ENCODE data around the gene FOXL2. TPM values are rescaled to one million over a fixed set of nuclear protein-coding genes. Genes with fewer than 3 reads are reported as not detected.
A peak's percentile ranks its signal among the peaks of the same experiment; 100 is the strongest.

FOXL2 gene
- total and polyA plus RNA-seq, 2 of the 4 experiments (the other 2 are of a cell fraction): 0.07 TPM; not detected in 1

DNA sequence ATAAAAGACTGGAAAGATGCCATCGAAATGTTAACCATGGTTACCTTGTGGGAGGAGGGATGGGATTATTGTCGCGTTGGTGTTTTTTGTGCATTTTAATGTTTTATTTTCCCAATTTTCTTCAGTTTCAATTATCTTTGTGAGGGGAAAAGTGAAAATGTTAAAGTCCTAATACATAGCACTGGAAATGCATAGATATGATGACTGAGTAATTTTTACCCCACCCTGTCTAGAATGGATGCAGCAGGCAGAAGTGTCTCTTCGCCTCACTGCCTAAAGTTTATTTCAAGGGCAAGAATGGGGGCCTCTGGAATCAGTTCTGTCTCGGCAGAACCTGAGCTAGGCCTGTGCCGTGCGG lies 11.5 kb downstream of the FOXL2 start:
- H3K4me3 ChIP-seq (ENCODE audit: insufficient read depth, low read depth, low read length): no peak overlapping the region
- no peak for DNase-seq
- no peak overlapping the region for H2BK20ac ChIP-seq (ENCODE audit: low read depth, low read length)
- H2BK120ac ChIP-seq (ENCODE audit: low read depth, low read length): no peak overlapping the region
- H3K36me3 ChIP-seq (ENCODE audit: control insufficient read depth, insufficient read depth, low read length): no peaks in the 10 kb centered on the region
- H4K20me1 ChIP-seq (ENCODE audit: insufficient read depth, low read length): peaks cover 14% of the 10 kb centered on the region; the same call in 1 of the 2 replicates
- no peak overlapping the region for H2BK15ac ChIP-seq (ENCODE audit: low read depth, low read length)
- H2AK9ac ChIP-seq (replicated peaks; ENCODE audit: low read depth, low read length, poor library complexity): no peak overlapping the region
- WGBS, 2 experiments (ENCODE audit: extremely low coverage in 2 of 2, insufficient read length in 1 of 2): no CpG with 5 or more reads among the region's 7 CpGs
- TF ChIP-seq RFX5 (IDR thresholded peaks at IDR 0.05; ENCODE audit: low read depth, low read length) (no peak), FOS (IDR thresholded peaks at IDR 0.05; ENCODE audit: low read depth, low read length) (no peak), BHLHE40 (IDR thresholded peaks at IDR 0.05; ENCODE audit: low read depth, low read length) (no peak), SMC3 (IDR thresholded peaks at IDR 0.05; ENCODE audit: low read depth, low read length) (no peak), RCOR1 (IDR thresholded peaks at IDR 0.05; ENCODE audit: insufficient replicate concordance, low read length) (no peak), CEBPB (IDR thresholded peaks at IDR 0.05; ENCODE audit: low read depth, low read length) (no peak), CTCF (conservative IDR thresholded peaks at IDR 0.05; ENCODE audit: low read depth, low read length) (no peak), RAD21 (IDR thresholded peaks at IDR 0.05; ENCODE audit: low read length) (no peak), POLR2A (IDR thresholded peaks at IDR 0.05; ENCODE audit: low read depth, low read length) (no peak), CHD1 (IDR thresholded peaks at IDR 0.05; ENCODE audit: low read depth, low read length) (no peak), NFE2L2 (IDR thresholded peaks at IDR 0.05; ENCODE audit: low read depth, low read length) (no peak), MAFK (IDR thresholded peaks at IDR 0.05; ENCODE audit: low read depth, low read length) (no peak), MAZ (IDR thresholded peaks at IDR 0.05; ENCODE audit: borderline replicate concordance, low read depth, low read length) (no peak), MXI1 (IDR thresholded peaks at IDR 0.05; ENCODE audit: borderline replicate concordance, low read depth, low read length) (no peak)
- TF ChIP-seq, protein P1, sequence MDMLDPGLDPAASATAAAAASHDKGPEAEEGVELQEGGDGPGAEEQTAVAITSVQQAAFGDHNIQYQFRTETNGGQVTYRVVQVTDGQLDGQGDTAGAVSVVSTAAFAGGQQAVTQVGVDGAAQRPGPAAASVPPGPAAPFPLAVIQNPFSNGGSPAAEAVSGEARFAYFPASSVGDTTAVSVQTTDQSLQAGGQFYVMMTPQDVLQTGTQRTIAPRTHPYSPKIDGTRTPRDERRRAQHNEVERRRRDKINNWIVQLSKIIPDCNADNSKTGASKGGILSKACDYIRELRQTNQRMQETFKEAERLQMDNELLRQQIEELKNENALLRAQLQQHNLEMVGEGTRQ (IDR thresholded peaks at IDR 0.05; ENCODE audit: low read depth, low read length): no peak
- TF ChIP-seq, protein P2, sequence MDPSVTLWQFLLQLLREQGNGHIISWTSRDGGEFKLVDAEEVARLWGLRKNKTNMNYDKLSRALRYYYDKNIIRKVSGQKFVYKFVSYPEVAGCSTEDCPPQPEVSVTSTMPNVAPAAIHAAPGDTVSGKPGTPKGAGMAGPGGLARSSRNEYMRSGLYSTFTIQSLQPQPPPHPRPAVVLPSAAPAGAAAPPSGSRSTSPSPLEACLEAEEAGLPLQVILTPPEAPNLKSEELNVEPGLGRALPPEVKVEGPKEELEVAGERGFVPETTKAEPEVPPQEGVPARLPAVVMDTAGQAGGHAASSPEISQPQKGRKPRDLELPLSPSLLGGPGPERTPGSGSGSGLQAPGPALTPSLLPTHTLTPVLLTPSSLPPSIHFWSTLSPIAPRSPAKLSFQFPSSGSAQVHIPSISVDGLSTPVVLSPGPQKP (IDR thresholded peaks at IDR 0.05; ENCODE audit: borderline replicate concordance, low read depth, low read length): no peak
- H3K56ac ChIP-seq (ENCODE audit: extremely low read depth, insufficient read depth, low read length): no peak overlapping the region
- peaks cover 77% of the 10 kb centered on the region for H3K27me3 ChIP-seq (ENCODE audit: control insufficient read depth, insufficient read depth, low read length)
- H2AFZ ChIP-seq (replicated peaks; ENCODE audit: low read length, poor library complexity): peak overlapping the region; percentile 89
- H3K9ac ChIP-seq (ENCODE audit: low read depth, low read length): no peak overlapping the region
- in situ Hi-C loops (cut with MboI; ENCODE audit: low sequenced_read_pairs): loop anchor here (10.0 kb wide), 1 partner anchor 179 kb away; no protein-coding TSS in a partner anchor
- H2BK5ac ChIP-seq (ENCODE audit: low read depth, low read length, poor library complexity, severe bottlenecking): no peak overlapping the region
- intact Hi-C loops (cut with micrococcal nuclease): loop anchor here (5.0 kb wide), 1 partner anchor 177 kb away; no protein-coding TSS in a partner anchor
- POLR2A ChIA-PET (ENCODE audit: unreplicated experiment): no interaction called here
- ATAC-seq (ENCODE audit: low read depth): no peak
- CTCF ChIA-PET: interaction anchor here (0.5 to 1.6 kb wide), 23 partner anchors 8 to 506 kb away, joined by 3 to 26 read pairs (median 4); partner anchors contain the start of gene CEP70
- H3K4ac ChIP-seq (ENCODE audit: low read depth, low read length): no peak overlapping the region
- H3K18ac ChIP-seq (ENCODE audit: low read depth, low read length): no peak overlapping the region
- BruUV-seq (replicated peaks): no TSS peak
- H3K4me1 ChIP-seq (ENCODE audit: control insufficient read depth, insufficient read depth, low read length): peaks cover 4% of the 10 kb centered on the region; the same call in 1 of the 2 replicates
- no peak overlapping the region for H4K8ac ChIP-seq (ENCODE audit: low read depth in 2 of 2, low read length in 2 of 2)
- no peak overlapping the region for H3K14ac ChIP-seq (replicated peaks; ENCODE audit: low read depth, low read length)
- H4K91ac ChIP-seq (ENCODE audit: insufficient read depth, low read depth, low read length): no peak overlapping the region
- no peaks in the 10 kb centered on the region for H3K79me1 ChIP-seq (ENCODE audit: low read depth in 1 of 2, low read length in 2 of 2)
- peak overlapping the region; percentile 95 for H3K4me2 ChIP-seq (ENCODE audit: low read depth, low read length)
- no peaks in the 10 kb centered on the region for H3K9me3 ChIP-seq (ENCODE audit: control insufficient read depth, insufficient read depth, low read length)
- dilution Hi-C loops (cut with HindIII; ENCODE audit: low sequenced_read_pairs, unreplicated experiment): no loop called here
- H3K9me1 ChIP-seq (ENCODE audit: insufficient read depth, low read length): peaks cover 6% of the 10 kb centered on the region; the same call in 1 of the 2 replicates
- H3K23ac ChIP-seq (ENCODE audit: low read depth, low read length): no peak overlapping the region
- H2AK5ac ChIP-seq (ENCODE audit: low read depth, low read length): no peak overlapping the region
- no peak overlapping the region for H3K27ac ChIP-seq (ENCODE audit: insufficient read depth, low read length)
- H4K5ac ChIP-seq (ENCODE audit: low read depth, low read length): no peak overlapping the region
